GM18519 (cell line): ENCODE data around the gene PUS7L.

ENCODE experiments used
- ATAC-seq: cut with Tn5 transposase; IDR thresholded peaks from one replicate; pipeline ENCODE4 v1.9.1; 2021; ENCODE audit warnings: mild to moderate bottlenecking, moderate library complexity; ENCODE audit not compliant: unreplicated experiment, low FRiP score

PUS7L gene

DNA sequence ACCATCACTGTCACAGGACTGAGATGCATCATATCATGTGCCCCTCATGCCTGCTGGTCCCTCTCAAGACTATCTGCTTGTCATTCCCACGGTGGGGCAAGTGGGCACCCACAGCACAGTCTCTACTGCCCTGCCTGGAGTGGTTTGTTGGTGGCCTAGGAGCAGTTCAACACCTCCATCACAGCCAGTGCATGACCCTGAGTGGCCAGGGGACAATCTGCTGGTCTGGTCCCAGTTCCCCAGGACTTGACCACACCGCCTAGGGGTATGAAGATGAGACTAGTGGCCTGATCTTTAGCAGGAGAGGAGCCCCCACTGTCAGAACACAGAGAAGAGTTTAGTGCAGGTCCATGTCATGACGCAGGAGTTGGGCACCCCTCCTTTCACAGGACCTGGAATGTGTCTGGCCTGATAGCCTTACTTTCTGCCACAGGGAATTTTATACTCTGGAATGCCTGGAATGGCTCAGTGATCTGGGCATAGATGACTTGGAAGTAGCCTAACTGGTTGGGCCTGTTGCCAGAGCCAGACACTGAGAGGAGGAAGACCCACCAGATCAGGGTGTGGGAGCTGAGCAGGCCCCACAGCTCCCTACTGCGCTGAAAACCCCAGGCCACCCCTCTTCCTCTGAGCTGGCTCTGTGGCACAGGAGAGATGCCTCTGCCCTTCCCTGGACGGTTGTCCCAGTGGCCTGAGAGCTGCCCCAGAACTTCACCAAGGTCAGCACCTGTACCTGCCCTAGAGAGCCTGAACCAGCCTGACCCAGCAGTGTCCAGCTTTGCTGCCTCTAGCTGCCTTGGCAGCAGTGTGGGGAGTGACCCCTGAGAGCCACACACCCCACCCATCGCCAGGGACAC, 83.3 kb downstream of the PUS7L start:
- no peak for ATAC-seq

- ATAC-seq = no peak
Measured at GRCh38 chr12:43669373-43669772, 89.2 kb downstream of the PUS7L start.
